Spleen (tissue), 11 donors: ENCODE data around the gene UBR4. TPM values are rescaled to one million over a fixed set of nuclear protein-coding genes. Genes with fewer than 3 reads are reported as not detected.
"Not testable (repeated sequence)": the region's sequence is repeated elsewhere in the genome, so short reads cannot be mapped to it uniquely, and the experiment has no call there.

Experiments
- DNase-seq: peaks from one replicate; pipeline ENCODE4 v3.0.0-alpha.2; 2020
- H3K27ac ChIP-seq, 8 donors: fragments of 200-600 bp; sonication (generic) in 7 of 8; 1 replicate in 4 of 8; 2 replicates in 4 of 8; pipeline versions ENCODE4 v1.5.0 to v1.8.0; 2016 to 2021; ENCODE audit warnings: inconsistent platforms in 4 of 8, mild to moderate bottlenecking in 4 of 8, moderate library complexity in 1 of 8
- H3K27me3 ChIP-seq, 7 donors: fragments of 200-600 bp; sonication (generic) in 6 of 7; replicated peaks in 1 of 7; 1 replicate in 4 of 7; 2 replicates in 3 of 7; pipeline versions ENCODE4 v1.5.0 to v1.8.0; 2016 to 2021; ENCODE audit warnings: inconsistent platforms in 3 of 7, mild to moderate bottlenecking in 1 of 7
- H3K36me3 ChIP-seq, 6 donors: fragments of 200-600 bp; sonication (generic) in 5 of 6; 1 replicate in 4 of 6; 2 replicates in 2 of 6; pipeline versions ENCODE4 v1.5.0 to v1.8.0; 2016 to 2021; ENCODE audit warnings: inconsistent platforms in 2 of 6
- H3K4me1 ChIP-seq, 6 donors: fragments of 200-600 bp; sonication (generic) in 5 of 6; 1 replicate in 3 of 6; 2 replicates in 3 of 6; pipeline versions ENCODE4 v1.5.0 to v1.8.0; 2016 to 2021; ENCODE audit warnings: inconsistent platforms in 3 of 6
- H3K4me3 ChIP-seq, 8 donors: fragments of 200-600 bp; sonication (generic) in 7 of 8; 1 replicate in 4 of 8; 2 replicates in 4 of 8; pipeline versions ENCODE4 v1.5.0 to v1.8.0; 2016 to 2021; ENCODE audit warnings: inconsistent platforms in 4 of 8, mild to moderate bottlenecking in 4 of 8, moderate library complexity in 2 of 8
- H3K9me3 ChIP-seq, 8 donors: fragments of 200-600 bp; sonication (generic) in 7 of 8; 1 replicate in 4 of 8; 2 replicates in 4 of 8; pipeline versions ENCODE4 v1.5.0 to v1.8.0; 2016 to 2021; ENCODE audit warnings: inconsistent platforms in 4 of 8
- CTCF ChIP-seq, 11 experiments: fragments of 200-600 bp in 7 of 11; fragments of 450-650 bp in 4 of 11; sonication (generic) in 4 of 11; IDR thresholded peaks in 8 of 11; conservative IDR thresholded peaks in 3 of 11; 1 replicate in 7 of 11; 2 replicates in 4 of 11; pipeline versions ENCODE4 v1.4.0 to v1.8.0; 2016 to 2021; ENCODE audit warnings: antibody characterized with exemption in 11 of 11, inconsistent platforms in 4 of 11, mild to moderate bottlenecking in 1 of 11
- POLR2A ChIP-seq, 3 donors: fragments of 450-650 bp; IDR thresholded peaks; one replicate each; pipeline ENCODE4 v1.5.1; 2017; ENCODE audit warnings: antibody characterized with exemption in 3 of 3, mild to moderate bottlenecking in 1 of 3
- POLR2AphosphoS5 ChIP-seq, 3 donors: sonication (generic); formaldehyde crosslinking; IDR thresholded peaks; one replicate each; pipeline ENCODE4 v1.5.1; 2017; ENCODE audit warnings: antibody characterized with exemption in 3 of 3
- WGBS, 5 donors: extraction: QIAGEN DNeasy Blood & Tissue Kit in 3 of 5; methylation state at CpG; one replicate each; pipeline versions ENCODE4 v1.1.5 to v1.1.7; 2013 to 2018; 5-methylcytosine and 5-hydroxymethylcytosine counted together
- intact Hi-C: fragments of 100-400 bp; cut with DNase I; formaldehyde crosslinking; loops from one replicate; pipeline ENCODE4 v1.15.0; 2023; ENCODE audit warnings: low total_unique reads
- polyA plus RNA-seq, 3 donors: library from polyadenylated mRNA; stranded (reverse); fragments of 200-250 nt; gene quantifications; one replicate each; pipeline ENCODE4 v1.2.1, GENCODE V29; 2013
- total RNA-seq, 7 donors: library from RNA; depleted of rRNA in 3 of 7; stranded (reverse); fragments of >200 nt in 3 of 7; fragmentation: NEBNext Ultra II Directional in 4 of 7; extraction: Animal tissue kit (Norgen Biotek cat#: 25700) in 4 of 7; gene quantifications; one replicate each; pipeline versions ENCODE4 v1.1.0 to v1.2.1, GENCODE V29; 2016 to 2021
- donor health status: healthy with polysubstance abuse.
- donor health status: DM: no; HTN: no; CAD: no; lungs with moderate emphysema.
- donor health status: DM: no; HTN: no; CAD: no.
- donor health status: Bipolar disorder and iron deficiency.
- donor health status: healthy.
- donor health status: DM: no; HTN: no; CAD: no.
- donor health status: DM: yes; HTN: yes; CAD: no.

The UBR4 gene
- total and polyA plus RNA-seq, 10 donors, result 72.5 to 184 (median 149) TPM

- Histone ChIP-seq H3K9me3 (no peaks in the 10 kb centered on the region), H3K27ac (no peak overlapping the region), H3K4me1 (no peaks in the 10 kb centered on the region), H3K4me3 (no peak overlapping the region), H3K36me3 (peaks cover 0 to 100% (median 93%) of the 10 kb centered on the region in 6 donors), H3K27me3 (no peaks in the 10 kb centered on the region)
- intact Hi-C loops, result no loop called here
- no peak for DNase-seq
- TF ChIP-seq POLR2A (IDR thresholded peaks at IDR 0.05) (no peak), CTCF (IDR thresholded peaks at IDR 0.05 in 8 of 11, conservative IDR thresholded peaks at IDR 0.05 in 3 of 11) (no peak), POLR2AphosphoS5 (IDR thresholded peaks at IDR 0.05) (no peak)
These were observed 22.2 kb downstream of the UBR4 start for GRCh38 chr1:19187852-19188251.

- Histone ChIP-seq H3K36me3 (peaks cover 0 to 100% (median 91%) of the 10 kb centered on the region in 6 donors), H3K4me1 (no peaks in the 10 kb centered on the region), H3K27me3 (no peaks in the 10 kb centered on the region), H3K4me3 (no peak overlapping the region), H3K9me3 (no peaks in the 10 kb centered on the region), H3K27ac (no peak overlapping the region)
- WGBS, 5 donors, result 83 to 88% (median 85%) methylated on average over 2 of the region's 2 CpGs
- no peak for DNase-seq
- intact Hi-C loops, result no loop called here
- no peak for TF ChIP-seq POLR2AphosphoS5 (IDR thresholded peaks at IDR 0.05)
These were observed 24.1 kb downstream of the UBR4 start for GRCh38 chr1:19186001-19186400.

- H3K4me1 ChIP-seq, result peaks cover 0 to 16% (median 6%) of the 10 kb centered on the region in 6 donors
- H3K9me3 ChIP-seq, result no peaks in the 10 kb centered on the region
- H3K27ac ChIP-seq, result no peak overlapping the region
- no peak for DNase-seq
- peaks cover 0 to 100% (median 81%) of the 10 kb centered on the region in 6 donors for H3K36me3 ChIP-seq
- no peak for TF ChIP-seq CTCF (IDR thresholded peaks at IDR 0.05 in 8 of 11, conservative IDR thresholded peaks at IDR 0.05 in 3 of 11)
- TF ChIP-seq POLR2AphosphoS5 (IDR thresholded peaks at IDR 0.05), result no peak
- no peak for TF ChIP-seq POLR2A (IDR thresholded peaks at IDR 0.05)
- H3K27me3 ChIP-seq, result no peaks in the 10 kb centered on the region
- 96 to 98% (median 97%) methylated on average over 5 of the region's 5 CpGs for WGBS, 5 donors
- H3K4me3 ChIP-seq, result no peak overlapping the region
- intact Hi-C loops, result loop anchor here (5.0 kb wide), 1 partner anchor 470 kb away; no protein-coding TSS in a partner anchor
These were observed 27.8 kb downstream of the UBR4 start for GRCh38 chr1:19182223-19182622.

GRCh38 chr1:19180265-19180657 lies 29.8 kb downstream of the UBR4 start:
- not testable (repeated sequence) for H3K27me3 ChIP-seq, H3K4me3 ChIP-seq, H3K9me3 ChIP-seq, DNase-seq
- peaks cover 4 to 100% (median 81%) of the 10 kb centered on the region in 6 donors for H3K36me3 ChIP-seq
- H3K27ac ChIP-seq, result peak overlapping the region in 5 of 8 donors; percentile 19 to 56 (median 32)
- 60 to 73% (median 63%) methylated on average over 8 of the region's 8 CpGs for WGBS, 5 donors
- H3K4me1 ChIP-seq, result peaks cover 0 to 16% (median 6%) of the 10 kb centered on the region in 6 donors
- intact Hi-C loops, result loop anchor here (5.0 kb wide), 1 partner anchor 472 kb away; no protein-coding TSS in a partner anchor

- TF ChIP-seq POLR2A (IDR thresholded peaks at IDR 0.05), result no peak
- TF ChIP-seq CTCF (IDR thresholded peaks at IDR 0.05 in 8 of 11, conservative IDR thresholded peaks at IDR 0.05 in 3 of 11), result peak in 5 of 11 experiments; percentile 23 to 52 (median 38)
- peak in 1 of 3 donors; percentile 43 for TF ChIP-seq POLR2AphosphoS5 (IDR thresholded peaks at IDR 0.05)
- H3K27ac ChIP-seq, result peak overlapping the region in 5 of 8 donors; percentile 19 to 56 (median 32)
- peaks cover 4 to 100% (median 80%) of the 10 kb centered on the region in 6 donors for H3K36me3 ChIP-seq
- no peaks in the 10 kb centered on the region for H3K9me3 ChIP-seq
- no peak overlapping the region for H3K4me3 ChIP-seq
- DNase-seq, result no peak
- H3K27me3 ChIP-seq, result no peaks in the 10 kb centered on the region
- WGBS, 5 donors, result 48 to 72% (median 52%) methylated on average over 8 of the region's 8 CpGs
- peaks cover 0 to 16% (median 6%) of the 10 kb centered on the region in 6 donors for H3K4me1 ChIP-seq
- intact Hi-C loops, result loop anchor here (5.0 kb wide), 1 partner anchor 473 kb away; no protein-coding TSS in a partner anchor
These were observed 30.3 kb downstream of the UBR4 start for GRCh38 chr1:19179597-19180264.
